ENCODE measurements around the gene LGALS7B. TPM values are rescaled to one million over a fixed set of nuclear protein-coding genes. Genes with fewer than 3 reads are reported as not detected.

The LGALS7B gene
- total RNA-seq, 1 donor from 2014 or later: 3.2 TPM

GRCh38 chr19:38838986-38839761, 50.2 kb downstream of the LGALS7B start:
- ATAC-seq (no peak), DNase-seq (no peak)
- Histone ChIP-seq H3K27me3 (no peaks in the 10 kb centered on the region), H3K9me3 (no peaks in the 10 kb centered on the region), H3K4me1 (peaks cover 17% of the 10 kb centered on the region), H3K36me3 (peaks cover 89% of the 10 kb centered on the region), H3K27ac (peak overlapping the region; percentile 30), H3K4me3 (no peak overlapping the region)
- no peak for TF ChIP-seq CTCF (IDR thresholded peaks at IDR 0.05)
- intact Hi-C loops (cut with DNase I): no loop called here

- Histone ChIP-seq H3K27me3 (no peaks in the 10 kb centered on the region), H3K27ac (no peak overlapping the region), H3K9me3 (no peaks in the 10 kb centered on the region), H3K4me3 (no peak overlapping the region), H3K4me1 (peaks cover 17% of the 10 kb centered on the region), H3K36me3 (peaks cover 97% of the 10 kb centered on the region)
- ATAC-seq (no peak), DNase-seq (no peak)
- intact Hi-C loops (cut with DNase I): no loop called here
- no peak for TF ChIP-seq CTCF (IDR thresholded peaks at IDR 0.05)
Measured at GRCh38 chr19:38839816-38840582, 51.0 kb downstream of the LGALS7B start.

GRCh38 chr19:38840583-38840968, 51.6 kb downstream of the LGALS7B start:
- ATAC-seq (no peak), DNase-seq (no peak)
- no peak for TF ChIP-seq CTCF (IDR thresholded peaks at IDR 0.05)
- Histone ChIP-seq H3K4me3 (no peak overlapping the region), H3K27me3 (no peaks in the 10 kb centered on the region), H3K36me3 (peaks cover 100% of the 10 kb centered on the region), H3K27ac (no peak overlapping the region), H3K4me1 (peaks cover 14% of the 10 kb centered on the region), H3K9me3 (no peaks in the 10 kb centered on the region)
- intact Hi-C loops (cut with DNase I): no loop called here

Other genes starting within 250 kb of the LGALS7B start
- 12.1 TPM for gene MAP4K1, start 171.2 kb upstream of the LGALS7B start, total RNA-seq
- 215 TPM for gene EIF3K, start 170.0 kb upstream of the LGALS7B start, total RNA-seq
- 565 TPM for gene ACTN4, start 141.6 kb upstream of the LGALS7B start, total RNA-seq
- gene CAPN12, start 44.7 kb upstream of the LGALS7B start, total RNA-seq: 14.4 TPM
- gene LGALS7, start 15.7 kb upstream of the LGALS7B start, total RNA-seq: not detected
- 3.7 TPM for gene LGALS4, start 23.7 kb downstream of the LGALS7B start, total RNA-seq
- 210 TPM for gene ECH1, start 42.6 kb downstream of the LGALS7B start, total RNA-seq
- gene HNRNPL, start 60.8 kb downstream of the LGALS7B start, total RNA-seq: 248 TPM
- gene RINL, start 89.1 kb downstream of the LGALS7B start, total RNA-seq: 12.0 TPM
- gene SIRT2, start 110.4 kb downstream of the LGALS7B start, total RNA-seq: 59.2 TPM
- 25.5 TPM for gene NFKBIB, start 110.8 kb downstream of the LGALS7B start, total RNA-seq
- 0.67 TPM for gene CCER2, start 123.0 kb downstream of the LGALS7B start, total RNA-seq
- gene SARS2, start 141.6 kb downstream of the LGALS7B start, total RNA-seq: 21.6 TPM
- 28.8 TPM for gene MRPS12, start 141.7 kb downstream of the LGALS7B start, total RNA-seq
- 13.3 TPM for gene FBXO17, start 186.5 kb downstream of the LGALS7B start, total RNA-seq
- 7.6 TPM for gene FBXO27, start 243.3 kb downstream of the LGALS7B start, total RNA-seq